Measurements from ENCODE around the gene ZMYND15.

The ZMYND15 gene

GRCh38 chr17:4740025-4740351 is 355 bp downstream of the ZMYND15 start:
- no peak for TF ChIP-seq CTCF (IDR thresholded peaks at IDR 0.05; ENCODE audit: extremely low read depth, missing control alignments)
- no peak for DNase-seq (ENCODE audit: low spot score)

GRCh38 chr17:4740584-4740983 is 951 bp downstream of the ZMYND15 start:
- TF ChIP-seq CTCF (IDR thresholded peaks at IDR 0.05; ENCODE audit: extremely low read depth, missing control alignments): no peak
- DNase-seq (ENCODE audit: low spot score): no peak

GRCh38 chr17:4741544-4741943 is 1.9 kb downstream of the ZMYND15 start:
- no peak for DNase-seq (ENCODE audit: low spot score)
- TF ChIP-seq CTCF (IDR thresholded peaks at IDR 0.05; ENCODE audit: extremely low read depth, missing control alignments): no peak

- no peak for DNase-seq (ENCODE audit: low spot score)
These were observed 2.5 kb downstream of the ZMYND15 start for GRCh38 chr17:4742133-4742532.

GRCh38 chr17:4742629-4743028 is 3.0 kb downstream of the ZMYND15 start:
- no peak for TF ChIP-seq CTCF (IDR thresholded peaks at IDR 0.05; ENCODE audit: extremely low read depth, missing control alignments)
- no peak for DNase-seq (ENCODE audit: low spot score)

More at GRCh38 chr17:4742133-4742532, 2.5 kb downstream of the ZMYND15 start:
- no peak for TF ChIP-seq CTCF (IDR thresholded peaks at IDR 0.05; ENCODE audit: extremely low read depth, missing control alignments)

GRCh38 chr17:4743216-4743615 is 3.6 kb downstream of the ZMYND15 start:
- no peak for DNase-seq (ENCODE audit: low spot score)
- no peak for TF ChIP-seq CTCF (IDR thresholded peaks at IDR 0.05; ENCODE audit: extremely low read depth, missing control alignments)

GRCh38 chr17:4743898-4744297 is 4.3 kb downstream of the ZMYND15 start:
- no peak for DNase-seq (ENCODE audit: low spot score)
- no peak for TF ChIP-seq CTCF (IDR thresholded peaks at IDR 0.05; ENCODE audit: extremely low read depth, missing control alignments)

Measured in GM20000 (cell line).